Thymus (tissue), 11 donors: ENCODE measurements around the gene CHST3. TPM values are rescaled to one million over a fixed set of nuclear protein-coding genes. Genes with fewer than 3 reads are reported as not detected.
A peak's percentile ranks its signal among the peaks of the same experiment; 100 is the strongest.

ENCODE experiments used
- DNase-seq, 9 donors: peaks; one replicate each; pipeline ENCODE4 v3.0.0-alpha.2; 2013; ENCODE audit warnings: low spot score in 9 of 9, low read depth in 6 of 9, missing footprints in 1 of 9
- H3K27ac ChIP-seq, 2 donors: one replicate each; pipeline ENCODE4 v1.5.1; 2013; ENCODE audit warnings: control low read depth in 1 of 2, low read depth in 1 of 2, low read length in 1 of 2, mild to moderate bottlenecking in 1 of 2, moderate library complexity in 1 of 2
- H3K27me3 ChIP-seq, 2 donors: one replicate each; pipeline ENCODE4 v1.5.1; 2013; ENCODE audit warnings: low read length in 1 of 2; ENCODE audit not compliant: control insufficient read depth in 2 of 2, insufficient read depth in 1 of 2
- H3K36me3 ChIP-seq, 2 donors: one replicate each; pipeline ENCODE4 v1.5.1; 2013; ENCODE audit warnings: low read length in 1 of 2, mild to moderate bottlenecking in 1 of 2, moderate library complexity in 1 of 2; ENCODE audit not compliant: control insufficient read depth in 2 of 2, insufficient read depth in 2 of 2
- H3K4me1 ChIP-seq, 2 donors: one replicate each; pipeline ENCODE4 v1.5.1; 2013; ENCODE audit warnings: low read length in 2 of 2; ENCODE audit not compliant: control insufficient read depth in 2 of 2, insufficient read depth in 2 of 2
- H3K4me3 ChIP-seq, 2 donors: one replicate each; pipeline ENCODE4 v1.5.1; 2013; ENCODE audit warnings: low read length in 2 of 2, control low read depth in 1 of 2, mild to moderate bottlenecking in 1 of 2
- H3K9me3 ChIP-seq, 2 donors: one replicate each; pipeline ENCODE4 v1.5.1; 2013; ENCODE audit warnings: low read length in 1 of 2, mild to moderate bottlenecking in 1 of 2; ENCODE audit not compliant: control insufficient read depth in 2 of 2, insufficient read depth in 1 of 2
- WGBS: extraction: QIAGEN DNeasy Blood & Tissue Kit; methylation state at CpG from one replicate; pipeline ENCODE4 v1.1.7; 2013; 5-methylcytosine and 5-hydroxymethylcytosine counted together
- polyA plus RNA-seq: library from polyadenylated mRNA; stranded (reverse); fragments of 200-250 nt; gene quantifications from one replicate; pipeline ENCODE4 v1.2.3, GENCODE V29; 2013
- total RNA-seq: library from RNA; stranded (reverse); fragments of 120-200 nt; gene quantifications from one replicate; pipeline ENCODE4 v1.2.4, GENCODE V29; 2013
- donor health status: healthy.

CHST3 gene
- total and polyA plus RNA-seq, 2 donors: 2.5 to 5.9 TPM

- Histone ChIP-seq H3K4me1 (peaks cover 0 to 35% of the 10 kb centered on the region in 2 donors), H3K36me3 (no peaks in the 10 kb centered on the region), H3K27me3 (no peaks in the 10 kb centered on the region), H3K9me3 (no peaks in the 10 kb centered on the region), H3K27ac (peak overlapping the region in 1 of 2 donors; percentile 12), H3K4me3 (no peak overlapping the region)
- 90% methylated on average over 8 of the region's 8 CpGs for WGBS
- no peak for DNase-seq
Measured at GRCh38 chr10:72002354-72003295, 38.4 kb downstream of the CHST3 start.

DNA sequence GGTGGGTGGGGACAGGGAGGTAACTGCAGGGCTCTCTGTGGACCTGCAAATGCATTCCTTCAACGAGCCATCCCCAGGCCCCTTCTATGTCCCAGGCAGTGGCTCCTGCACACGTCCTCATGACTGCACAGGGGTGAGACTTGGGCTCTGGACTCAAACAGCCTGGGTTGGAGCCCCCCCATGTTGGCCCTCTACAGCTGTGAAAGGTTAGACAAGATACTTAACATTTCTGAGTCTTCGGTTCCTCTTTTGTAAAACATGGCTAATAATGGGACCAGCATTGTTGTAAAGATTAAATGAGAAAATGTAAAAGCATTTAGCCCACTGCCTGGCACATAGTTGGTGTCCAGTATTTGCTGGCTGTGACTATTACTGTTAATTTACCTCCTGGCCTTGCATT is 41.8 kb downstream of the CHST3 start:
- Histone ChIP-seq H3K36me3 (no peaks in the 10 kb centered on the region), H3K4me1 (peaks cover 0 to 31% of the 10 kb centered on the region in 2 donors), H3K4me3 (no peak overlapping the region), H3K9me3 (no peaks in the 10 kb centered on the region), H3K27ac (no peak overlapping the region), H3K27me3 (no peaks in the 10 kb centered on the region)
- 88% methylated on average over 3 of the region's 3 CpGs for WGBS
- no peak for DNase-seq

GRCh38 chr10:72007246-72007892 is 43.2 kb downstream of the CHST3 start:
- DNase-seq: no peak
- Histone ChIP-seq H3K36me3 (no peaks in the 10 kb centered on the region), H3K27me3 (no peaks in the 10 kb centered on the region), H3K4me1 (peaks cover 0 to 28% of the 10 kb centered on the region in 2 donors), H3K9me3 (no peaks in the 10 kb centered on the region), H3K4me3 (no peak overlapping the region), H3K27ac (no peak overlapping the region)
- 96% methylated on average over 59 of the region's 59 CpGs for WGBS

GRCh38 chr10:72008096-72008981 is 44.1 kb downstream of the CHST3 start:
- 95% methylated on average over 58 of the region's 58 CpGs for WGBS
- H3K4me3 ChIP-seq: no peak overlapping the region
- H3K27me3 ChIP-seq: no peaks in the 10 kb centered on the region
- H3K9me3 ChIP-seq: peaks cover 0 to 4% of the 10 kb centered on the region in 2 donors
- peaks cover 0 to 28% of the 10 kb centered on the region in 2 donors for H3K4me1 ChIP-seq
- DNase-seq: no peak
- no peaks in the 10 kb centered on the region for H3K36me3 ChIP-seq
- H3K27ac ChIP-seq: peak overlapping the region; percentile 26 to 50

DNA sequence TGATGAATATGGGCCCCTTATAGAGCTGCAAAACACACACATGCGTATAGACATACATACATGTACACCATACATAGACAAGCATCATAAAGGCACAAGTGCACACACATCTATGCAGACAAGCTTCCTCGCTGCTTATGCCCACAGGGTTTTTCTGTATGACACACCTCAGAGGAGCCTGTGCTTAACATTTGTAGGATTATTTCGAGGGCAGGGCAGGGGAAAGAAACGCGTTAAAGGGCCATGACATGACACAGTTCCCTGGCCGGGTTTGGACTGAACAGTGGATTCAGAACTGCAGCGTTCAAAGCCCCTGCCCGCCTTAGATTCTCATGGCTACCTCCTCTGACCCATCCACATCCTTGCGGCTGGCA is 44.8 kb downstream of the CHST3 start:
- Histone ChIP-seq H3K27ac (peak overlapping the region; percentile 72 to 80), H3K9me3 (peaks cover 0 to 4% of the 10 kb centered on the region in 2 donors), H3K4me3 (no peak overlapping the region), H3K27me3 (no peaks in the 10 kb centered on the region), H3K36me3 (no peaks in the 10 kb centered on the region), H3K4me1 (peaks cover 0 to 28% of the 10 kb centered on the region in 2 donors)
- no peak for DNase-seq
- 93% methylated on average over 9 of the region's 9 CpGs for WGBS

- Histone ChIP-seq H3K36me3 (no peaks in the 10 kb centered on the region), H3K9me3 (peaks cover 0 to 4% of the 10 kb centered on the region in 2 donors), H3K4me1 (peaks cover 0 to 28% of the 10 kb centered on the region in 2 donors), H3K27me3 (no peaks in the 10 kb centered on the region), H3K27ac (peak overlapping the region; percentile 72 to 80), H3K4me3 (no peak overlapping the region)
- no peak for DNase-seq
- 79% methylated on average over 12 of the region's 12 CpGs for whole genome bisulfite sequencing
Measured at GRCh38 chr10:72009425-72010081, 45.4 kb downstream of the CHST3 start.

DNA sequence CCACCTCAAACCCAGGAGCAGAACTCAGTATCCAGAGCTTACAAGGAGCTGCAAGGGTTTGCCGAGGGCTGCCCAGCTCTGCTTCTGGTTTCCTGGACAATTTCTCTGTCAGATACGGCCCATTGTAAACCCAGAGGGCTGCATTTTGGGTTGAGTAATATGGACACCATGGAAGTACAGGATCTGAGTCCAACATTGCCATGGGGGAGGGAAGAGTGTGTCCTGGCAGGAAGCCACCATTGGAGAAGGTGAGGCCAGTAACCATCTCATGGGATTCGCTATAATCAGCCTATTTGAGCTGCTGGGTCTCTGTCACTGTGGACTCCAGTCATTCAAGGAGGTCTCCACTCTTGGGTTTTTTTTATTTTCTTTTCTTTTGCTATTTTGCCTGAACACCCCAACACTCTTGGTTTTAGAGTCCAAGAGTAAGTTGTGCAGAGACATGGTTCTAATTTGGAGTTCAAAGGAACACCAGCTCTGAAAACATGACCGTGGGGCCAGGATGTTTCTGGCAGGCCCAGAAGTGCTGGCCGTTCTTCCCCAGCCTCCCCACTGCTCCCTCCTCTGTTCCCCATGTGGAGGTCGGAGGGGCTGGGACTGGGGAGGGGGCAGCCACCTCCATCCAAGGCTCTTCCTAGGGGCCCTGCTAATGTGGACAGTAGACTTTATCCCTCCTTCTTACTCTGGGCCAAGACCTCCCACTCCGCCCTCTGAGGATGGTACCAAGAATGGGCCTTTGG is 46.2 kb downstream of the CHST3 start:
- WGBS: 96% methylated on average over 7 of the region's 7 CpGs
- Histone ChIP-seq H3K27ac (peak overlapping the region in 1 of 2 donors; percentile 80), H3K27me3 (no peaks in the 10 kb centered on the region), H3K36me3 (no peaks in the 10 kb centered on the region), H3K9me3 (peaks cover 0 to 4% of the 10 kb centered on the region in 2 donors), H3K4me3 (no peak overlapping the region), H3K4me1 (peaks cover 0 to 30% of the 10 kb centered on the region in 2 donors)
- DNase-seq: no peak

- Histone ChIP-seq H3K4me1 (peaks cover 0 to 30% of the 10 kb centered on the region in 2 donors), H3K27me3 (no peaks in the 10 kb centered on the region), H3K27ac (no peak overlapping the region), H3K36me3 (no peaks in the 10 kb centered on the region), H3K9me3 (peaks cover 0 to 4% of the 10 kb centered on the region in 2 donors), H3K4me3 (no peak overlapping the region)
- DNase-seq: no peak
- WGBS: 98% methylated on average over 9 of the region's 9 CpGs
Measured at GRCh38 chr10:72011016-72011415, 46.8 kb downstream of the CHST3 start.
